K562 (cell line): ENCODE results near the gene SCAPER. TPM values are rescaled to one million over a fixed set of nuclear protein-coding genes. Genes with fewer than 3 reads are reported as not detected.
A peak's percentile ranks its signal among the peaks of the same experiment; 100 is the strongest.

ENCODE experiments used
- ATAC-seq: fragments of 200-7000 bp; cut with Tn5 transposase; 3 replicates; pipeline ENCODE4 v1.9.1; 2020; ENCODE audit warnings: moderate library complexity
- BruUV-seq: library from RNA; stranded (reverse); fragments of 400-500 nt; replicated peaks from 2 replicates; lab custom pipeline; 2021; lab: Mats Ljungman, UMichigan
- CTCF ChIA-PET: fragments of 300-600 bp; formaldehyde crosslinking; extraction: SDS; loops from one replicate; lab custom pipeline; 2021; ENCODE audit warnings: low intra/inter-chr PET ratio; lab: Yijun Ruan, JAX
- POLR2A ChIA-PET: fragments of 300-600, 350-650 bp; sonication (Branson Sonifier 250); formaldehyde crosslinking; extraction: SDS; loops from one replicate; lab custom pipeline; 2021; ENCODE audit warnings: antibody characterized with exemption, inconsistent platforms; lab: Yijun Ruan, JAX
- DNase-seq, 4 experiments: peaks; one replicate each; pipeline versions ENCODE4 v3.0.0 to v3.0.0-alpha.2; 2011 to 2018; ENCODE audit warnings: low spot score in 3 of 4, mixed read lengths in 3 of 4; ENCODE audit errors: extremely low read depth in 1 of 4
- FAIRE-seq: peaks from 2 replicates; lab custom pipeline; 2011; peaks lifted over from hg19 to GRCh38; lab: Jason Lieb, UNC
- H2AFZ ChIP-seq: 2 replicates; pipeline ENCODE4 v1.6.0; 2011; ENCODE audit warnings: low read depth, low read length, control low read depth, inconsistent platforms
- H3K27ac ChIP-seq: fragments of 200-600 bp; 3 replicates; pipeline ENCODE4 v1.8.0; 2011; ENCODE audit warnings: low read depth, mild to moderate bottlenecking, control low read depth, inconsistent platforms, low read length, moderate library complexity, mixed read lengths; ENCODE audit errors: extremely low read depth
- H3K27me3 ChIP-seq, 2 experiments: fragments of 300-600 bp in 1 of 2; 2 replicates in 1 of 2; 3 replicates in 1 of 2; pipeline versions ENCODE4 v1.6.0 to v1.8.0; 2011; ENCODE audit warnings: inconsistent platforms in 2 of 2, low read length in 2 of 2, mild to moderate bottlenecking in 1 of 2, mixed read lengths in 1 of 2, moderate library complexity in 1 of 2; ENCODE audit not compliant: control insufficient read depth in 2 of 2, insufficient read depth in 2 of 2
- H3K36me3 ChIP-seq: fragments of 300-600 bp; 3 replicates; pipeline ENCODE4 v1.8.0; 2011; ENCODE audit warnings: mild to moderate bottlenecking, low read length, inconsistent platforms; ENCODE audit not compliant: control insufficient read depth, insufficient read depth
- H3K4me1 ChIP-seq, 2 experiments: fragments of 200-600 bp in 1 of 2; replicated peaks in 1 of 2; 2 replicates in 1 of 2; 3 replicates in 1 of 2; pipeline versions ENCODE4 v1.5.1 to v1.8.0; 2011; ENCODE audit warnings: inconsistent platforms in 2 of 2, low read length in 2 of 2, mild to moderate bottlenecking in 1 of 2, mixed read lengths in 1 of 2, moderate library complexity in 1 of 2; ENCODE audit not compliant: control insufficient read depth in 2 of 2, insufficient read depth in 2 of 2
- H3K4me2 ChIP-seq: 2 replicates; pipeline ENCODE4 v1.6.1; 2011; ENCODE audit warnings: low read length, control low read depth, inconsistent platforms, mixed read lengths; ENCODE audit not compliant: insufficient read depth
- H3K4me3 ChIP-seq: fragments of 200-600 bp; sonication (generic), shearing (Covaris generic); 2 replicates; pipeline ENCODE4 v1.5.1; 2016; ENCODE audit warnings: control low read depth, inconsistent platforms
- H3K79me2 ChIP-seq: fragments of 200-600 bp; 3 replicates; pipeline ENCODE4 v1.8.0; 2011; ENCODE audit warnings: low read length, inconsistent platforms; ENCODE audit not compliant: control insufficient read depth, insufficient read depth
- H3K9ac ChIP-seq, 2 experiments: 2 replicates each; pipeline versions ENCODE4 v1.6.0 to v1.6.1; 2011; ENCODE audit warnings: low read depth in 2 of 2, low read length in 2 of 2, control low read depth in 1 of 2, inconsistent platforms in 1 of 2, mild to moderate bottlenecking in 1 of 2, mixed read lengths in 1 of 2; ENCODE audit not compliant: insufficient read depth in 1 of 2
- H3K9me1 ChIP-seq: one replicate; pipeline ENCODE4 v1.6.0; 2011; ENCODE audit warnings: inconsistent platforms, mild to moderate bottlenecking, low read length, moderate library complexity; ENCODE audit not compliant: control insufficient read depth, insufficient read depth
- H3K9me3 ChIP-seq: replicated peaks from 2 replicates; pipeline ENCODE4 v1.5.1; 2011; ENCODE audit warnings: low read depth, low read length, inconsistent platforms; ENCODE audit not compliant: control insufficient read depth, insufficient read depth
- H4K20me1 ChIP-seq: replicated peaks from 2 replicates; pipeline ENCODE4 v1.6.1; 2011; ENCODE audit warnings: low read length, inconsistent platforms, mixed read lengths; ENCODE audit not compliant: control insufficient read depth, insufficient read depth
- RBFOX2 ChIP-seq: fragments of 200-400 bp; formaldehyde crosslinking; IDR thresholded peaks from 2 replicates; pipeline ENCODE4 v1.6.1; 2017; ENCODE audit warnings: low read depth, mild to moderate bottlenecking, low read length, moderate library complexity
- SAFB2 ChIP-seq: fragments of 200-400 bp; formaldehyde crosslinking; IDR thresholded peaks from 2 replicates; pipeline ENCODE4 v1.6.1; 2018; ENCODE audit warnings: borderline replicate concordance, low read length, low read depth, moderate library complexity; ENCODE audit not compliant: severe bottlenecking
- SP2 ChIP-seq: IDR thresholded peaks from 2 replicates; pipeline ENCODE4 v1.6.1; 2011; ENCODE audit warnings: mild to moderate bottlenecking, low read depth, low read length, moderate library complexity; ENCODE audit not compliant: poor library complexity, severe bottlenecking; ENCODE audit errors: extremely low read depth
- ZNF121 ChIP-seq: sonication (generic); formaldehyde crosslinking; conservative IDR thresholded peaks from 2 replicates; pipeline ENCODE4 v1.8.0; 2022; ENCODE audit warnings: missing genetic modification reagents
- WGBS: fragments of 100-300 bp; shearing (Covaris generic); methylation state at CpG from one replicate; pipeline ENCODE4 v1.1.6; 2016; ENCODE audit warnings: low coverage, mixed read lengths; ENCODE audit not compliant: insufficient coverage; ENCODE audit errors: missing lambda C conversion rate; 5-methylcytosine and 5-hydroxymethylcytosine counted together
- in situ Hi-C: fragments of 300-500 bp; cut with MboI; formaldehyde crosslinking; loops from 4 replicates; pipeline ENCODE4 v1.15.0; 2018; ENCODE audit warnings: inconsistent platforms, mixed read lengths
- intact Hi-C: fragments of 100-400 bp; cut with micrococcal nuclease; formaldehyde crosslinking; loops from 2 replicates; pipeline ENCODE4 v1.14.2; 2022
- polyA plus RNA-seq, 8 experiments: library from polyadenylated mRNA; depleted of rRNA in 4 of 8; stranded (reverse) in 5 of 8; unstranded in 3 of 8; fragments of >200 nt; fragmentation: Nextera tagmentation in 2 of 8; fragmentation: Illumina TruSeq in 1 of 8; extraction: Ambion mirVana in 2 of 8; extraction: Trizol in 1 of 8; gene quantifications; 2 replicates each; pipeline versions ENCODE4 v1.2.1 to v1.2.3, GENCODE V29; 2011 to 2014; ENCODE audit warnings: inconsistent platforms in 1 of 8, missing spikeins in 1 of 8
- total RNA-seq, 7 experiments: library from RNA; depleted of rRNA in 6 of 7; stranded (reverse); fragments of >200 nt in 6 of 7; fragmentation: Illumina TruSeq in 2 of 7; extraction: Trizol in 2 of 7; gene quantifications; 2 replicates each; pipeline versions ENCODE4 v1.2.1 to v1.2.3, GENCODE V29; 2011 to 2021; ENCODE audit warnings: low replicate concordance in 1 of 7
- TF ChIP-seq, protein P1 (sequence below), 2 experiments: fragments of 450-650 bp in 1 of 2; sonication (generic) in 1 of 2; formaldehyde crosslinking; conservative IDR thresholded peaks; 2 replicates each; pipeline versions ENCODE4 v1.4.0 to v1.8.1; 2020 to 2022; ENCODE audit warnings: mild to moderate bottlenecking in 1 of 2, missing genetic modification reagents in 1 of 2

Gene SCAPER
- total and polyA plus RNA-seq, 9 of the 15 experiments (the other 6 are each of a cell fraction or from before 2014, with no cell fraction given): 1.3 to 5.7 (median 3.2) TPM

DNA sequence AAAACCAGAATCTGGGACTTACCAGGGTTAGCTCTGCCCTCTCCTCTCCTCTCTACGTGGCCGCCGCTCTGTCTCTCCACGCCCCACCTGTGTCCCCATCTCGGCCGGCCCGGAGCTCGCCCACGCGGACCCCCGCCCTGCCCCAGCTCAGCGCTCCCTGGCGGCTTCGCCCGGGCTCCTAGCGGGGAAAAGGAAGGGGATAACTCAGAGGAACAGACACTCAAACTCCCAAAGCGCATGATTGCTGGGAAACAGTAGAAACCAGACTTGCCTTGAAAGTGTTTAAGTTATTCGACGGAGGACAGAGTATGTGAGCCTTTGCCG, 563.1 kb downstream of the SCAPER start:
- Histone ChIP-seq H3K4me1 (peaks cover 0 to 42% of the 10 kb centered on the region in 2 experiments; a peak in 3 of 5 replicates), H3K27me3 (no peaks in the 10 kb centered on the region), H3K79me2 (peaks cover 38% of the 10 kb centered on the region), H2AFZ (no peak overlapping the region), H3K9ac (no peak overlapping the region), H3K36me3 (peaks cover 51% of the 10 kb centered on the region), H3K9me3 (no peaks in the 10 kb centered on the region; the same call in 1 of the 2 replicates), H3K27ac (no peak overlapping the region), H3K9me1 (no peaks in the 10 kb centered on the region), H4K20me1 (0 out of 2 replicates have a peak, but pooled peaks cover 6% of the 10 kb centered on the region), H3K4me3 (no peak overlapping the region), H3K4me2 (no peak overlapping the region)
- ATAC-seq (no peak), DNase-seq (no peak), FAIRE-seq (peak; percentile 32)
- in situ Hi-C loops: no loop called here
- BruUV-seq: no TSS peak
- peak; percentile 45 for TF ChIP-seq RBFOX2
- no peak for TF ChIP-seq ZNF121 (CRISPR knock-in tag)
- TF ChIP-seq SP2: no peak
- TF ChIP-seq, protein P1, sequence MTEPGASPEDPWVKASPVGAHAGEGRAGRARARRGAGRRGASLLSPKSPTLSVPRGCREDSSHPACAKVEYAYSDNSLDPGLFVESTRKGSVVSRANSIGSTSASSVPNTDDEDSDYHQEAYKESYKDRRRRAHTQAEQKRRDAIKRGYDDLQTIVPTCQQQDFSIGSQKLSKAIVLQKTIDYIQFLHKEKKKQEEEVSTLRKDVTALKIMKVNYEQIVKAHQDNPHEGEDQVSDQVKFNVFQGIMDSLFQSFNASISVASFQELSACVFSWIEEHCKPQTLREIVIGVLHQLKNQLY (CRISPR knock-in tag; conservative IDR thresholded peaks at IDR 0.05): no peak
- TF ChIP-seq SAFB2: no peak
- CTCF ChIA-PET: no interaction called here
- WGBS: 94% methylated on average over 4 of the region's 20 CpGs
- intact Hi-C loops: no loop called here
- POLR2A ChIA-PET: interaction anchor here (0.5 to 1.2 kb wide), 2 partner anchors 12 to 134 kb away, joined by 3 to 4 read pairs; no protein-coding TSS in a partner anchor
